Peyer's patch (tissue), 4 donors: ENCODE data around the gene SELENOI.

Experiments used
- POLR2A ChIP-seq, 2 donors: fragments of 450-650 bp; IDR thresholded peaks; one replicate each; pipeline ENCODE4 v1.5.1; 2017; ENCODE audit warnings: antibody characterized with exemption in 2 of 2, mild to moderate bottlenecking in 2 of 2, moderate library complexity in 2 of 2
- TF ChIP-seq, protein P1 (sequence below), 6 experiments: fragments of 450-650 bp in 4 of 6; fragments of 200-600 bp in 2 of 6; sonication (generic) in 1 of 6; IDR thresholded peaks; one replicate each; pipeline ENCODE4 v1.5.1; 2017 to 2019; ENCODE audit warnings: antibody characterized with exemption in 6 of 6, mild to moderate bottlenecking in 3 of 6, moderate library complexity in 1 of 6

DNA sequence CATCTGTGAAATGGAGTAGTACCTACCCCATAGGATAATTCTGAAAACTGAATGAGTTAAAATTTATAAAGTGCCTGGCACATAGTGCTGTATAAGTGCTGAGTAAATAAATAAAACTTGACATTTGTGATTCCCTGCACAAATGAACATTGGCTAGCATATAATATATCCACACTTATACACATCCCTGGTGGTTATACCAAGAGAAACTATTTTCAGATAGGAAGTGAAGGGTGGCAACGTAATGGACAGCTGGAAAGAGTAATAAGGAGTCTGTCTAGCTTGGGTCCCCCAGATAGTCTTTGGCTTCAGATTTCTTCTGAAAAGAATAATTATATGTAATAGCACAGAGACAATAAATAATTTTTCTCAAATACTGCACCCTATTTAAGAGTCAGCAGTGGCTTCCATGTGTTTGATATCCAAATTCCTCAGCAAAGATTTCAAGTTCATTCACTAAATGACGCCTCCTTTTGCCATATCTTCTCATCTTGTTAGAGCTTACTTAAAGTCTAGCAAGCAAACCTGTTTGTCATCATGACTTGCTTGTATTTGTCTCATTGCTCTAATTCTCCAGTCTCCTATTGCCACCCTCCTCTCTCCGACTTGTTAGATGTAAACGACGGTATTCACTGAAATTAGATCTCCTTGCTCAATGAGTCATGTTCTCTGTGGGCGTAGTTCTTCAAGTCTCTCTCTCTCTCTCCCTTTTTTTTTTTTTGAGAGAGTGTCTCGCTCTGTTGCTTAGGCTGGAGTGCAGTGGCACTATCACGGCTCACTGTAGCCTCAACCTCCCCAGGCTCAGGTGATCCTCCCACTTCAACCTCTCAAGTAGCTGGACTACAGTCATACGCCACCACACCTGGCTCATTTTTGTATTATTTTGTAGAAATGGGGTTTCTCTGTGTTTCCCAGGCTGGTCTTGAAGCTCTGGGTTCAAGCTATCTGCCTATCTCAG lies 9.4 kb downstream of the SELENOI start:
- TF ChIP-seq, protein P1, sequence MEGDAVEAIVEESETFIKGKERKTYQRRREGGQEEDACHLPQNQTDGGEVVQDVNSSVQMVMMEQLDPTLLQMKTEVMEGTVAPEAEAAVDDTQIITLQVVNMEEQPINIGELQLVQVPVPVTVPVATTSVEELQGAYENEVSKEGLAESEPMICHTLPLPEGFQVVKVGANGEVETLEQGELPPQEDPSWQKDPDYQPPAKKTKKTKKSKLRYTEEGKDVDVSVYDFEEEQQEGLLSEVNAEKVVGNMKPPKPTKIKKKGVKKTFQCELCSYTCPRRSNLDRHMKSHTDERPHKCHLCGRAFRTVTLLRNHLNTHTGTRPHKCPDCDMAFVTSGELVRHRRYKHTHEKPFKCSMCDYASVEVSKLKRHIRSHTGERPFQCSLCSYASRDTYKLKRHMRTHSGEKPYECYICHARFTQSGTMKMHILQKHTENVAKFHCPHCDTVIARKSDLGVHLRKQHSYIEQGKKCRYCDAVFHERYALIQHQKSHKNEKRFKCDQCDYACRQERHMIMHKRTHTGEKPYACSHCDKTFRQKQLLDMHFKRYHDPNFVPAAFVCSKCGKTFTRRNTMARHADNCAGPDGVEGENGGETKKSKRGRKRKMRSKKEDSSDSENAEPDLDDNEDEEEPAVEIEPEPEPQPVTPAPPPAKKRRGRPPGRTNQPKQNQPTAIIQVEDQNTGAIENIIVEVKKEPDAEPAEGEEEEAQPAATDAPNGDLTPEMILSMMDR (IDR thresholded peaks at IDR 0.05) = no peak
- no peak for TF ChIP-seq POLR2A (IDR thresholded peaks at IDR 0.05)
